Lung (tissue), 12 donors: ENCODE results near the gene GADD45A. TPM values are rescaled to one million over a fixed set of nuclear protein-coding genes. Genes with fewer than 3 reads are reported as not detected.

ENCODE experiments used
- ATAC-seq: fragments of 200-7000 bp; cut with Tn5 transposase; one replicate; pipeline ENCODE4 v1.9.1; 2020; ENCODE audit warnings: moderate number of reproducible peaks; ENCODE audit not compliant: insufficient read depth, low FRiP score
- DNase-seq, 3 donors: peaks; one replicate each; pipeline ENCODE4 v3.0.0-alpha.2; 2013 to 2017
- H3K27ac ChIP-seq, 2 donors: one replicate each; pipeline ENCODE4 v1.5.1; 2013; ENCODE audit warnings: mild to moderate bottlenecking in 2 of 2, moderate library complexity in 2 of 2, control low read depth in 1 of 2, inconsistent platforms in 1 of 2, low read depth in 1 of 2, low read length in 1 of 2
- H3K27me3 ChIP-seq, 3 donors: one replicate each; pipeline ENCODE4 v1.5.1; 2013; ENCODE audit warnings: low read length in 2 of 3; ENCODE audit not compliant: control insufficient read depth in 3 of 3, insufficient read depth in 3 of 3
- H3K36me3 ChIP-seq, 4 donors: one replicate each; pipeline ENCODE4 v1.5.1; 2013; ENCODE audit warnings: low read length in 4 of 4, mild to moderate bottlenecking in 1 of 4, moderate library complexity in 1 of 4; ENCODE audit not compliant: control insufficient read depth in 4 of 4, insufficient read depth in 4 of 4
- H3K4me1 ChIP-seq, 5 donors: one replicate each; pipeline ENCODE4 v1.5.1; 2013; ENCODE audit warnings: low read length in 5 of 5, mild to moderate bottlenecking in 2 of 5, moderate library complexity in 1 of 5; ENCODE audit not compliant: control insufficient read depth in 5 of 5, insufficient read depth in 5 of 5
- H3K4me3 ChIP-seq: one replicate; pipeline ENCODE4 v1.5.1; 2013; ENCODE audit warnings: mild to moderate bottlenecking, control low read depth, moderate library complexity
- H3K9ac ChIP-seq, 2 donors: one replicate each; pipeline ENCODE4 v1.5.1; 2013; ENCODE audit warnings: low read length in 2 of 2, control low read depth in 1 of 2; ENCODE audit not compliant: insufficient read depth in 1 of 2
- H3K9me3 ChIP-seq, 4 donors: one replicate each; pipeline ENCODE4 v1.5.1; 2013; ENCODE audit warnings: low read length in 3 of 4, mild to moderate bottlenecking in 1 of 4, moderate library complexity in 1 of 4; ENCODE audit not compliant: control insufficient read depth in 4 of 4, insufficient read depth in 3 of 4
- WGBS, 2 donors: extraction: QIAGEN DNeasy Blood & Tissue Kit; methylation state at CpG; one replicate each; pipeline ENCODE4 v1.1.7; 2013; 5-methylcytosine and 5-hydroxymethylcytosine counted together
- polyA plus RNA-seq, 2 donors: library from polyadenylated mRNA; stranded (reverse); fragments of 200-250 nt; gene quantifications; one replicate each; pipeline ENCODE4 v1.2.1, GENCODE V29; 2013
- total RNA-seq, 2 donors: library from RNA; depleted of rRNA in 1 of 2; stranded (reverse); fragments of >200 nt in 1 of 2; gene quantifications; one replicate each; pipeline ENCODE4 v1.2.1, GENCODE V29; 2014 to 2021
- TF ChIP-seq, protein P1 (sequence below): IDR thresholded peaks from 2 replicates; pipeline ENCODE4 v1.5.1; 2012; ENCODE audit warnings: mild to moderate bottlenecking; ENCODE audit errors: control extremely low read depth, extremely low read depth
- donor health status: control.
- donor health status: control.
- donor health status: Bipolar disorder and iron deficiency.
- donor health status: healthy.
- donor health status: DM: yes; HTN: yes; CAD: no.

The GADD45A gene
- total and polyA plus RNA-seq, 4 donors: 12.9 to 52.0 (median 35.2) TPM

GRCh38 chr1:67642629-67643028 is 42.4 kb upstream of the GADD45A start:
- H3K9ac ChIP-seq: no peak overlapping the region
- DNase-seq (peak; percentile 36 to 59 (median 50)), ATAC-seq (no peak)
- H3K36me3 ChIP-seq: no peaks in the 10 kb centered on the region
- peaks cover 5 to 39% (median 15%) of the 10 kb centered on the region in 5 donors for H3K4me1 ChIP-seq
- H3K27ac ChIP-seq: no peak overlapping the region
- H3K4me3 ChIP-seq: no peak overlapping the region
- TF ChIP-seq, protein P1, sequence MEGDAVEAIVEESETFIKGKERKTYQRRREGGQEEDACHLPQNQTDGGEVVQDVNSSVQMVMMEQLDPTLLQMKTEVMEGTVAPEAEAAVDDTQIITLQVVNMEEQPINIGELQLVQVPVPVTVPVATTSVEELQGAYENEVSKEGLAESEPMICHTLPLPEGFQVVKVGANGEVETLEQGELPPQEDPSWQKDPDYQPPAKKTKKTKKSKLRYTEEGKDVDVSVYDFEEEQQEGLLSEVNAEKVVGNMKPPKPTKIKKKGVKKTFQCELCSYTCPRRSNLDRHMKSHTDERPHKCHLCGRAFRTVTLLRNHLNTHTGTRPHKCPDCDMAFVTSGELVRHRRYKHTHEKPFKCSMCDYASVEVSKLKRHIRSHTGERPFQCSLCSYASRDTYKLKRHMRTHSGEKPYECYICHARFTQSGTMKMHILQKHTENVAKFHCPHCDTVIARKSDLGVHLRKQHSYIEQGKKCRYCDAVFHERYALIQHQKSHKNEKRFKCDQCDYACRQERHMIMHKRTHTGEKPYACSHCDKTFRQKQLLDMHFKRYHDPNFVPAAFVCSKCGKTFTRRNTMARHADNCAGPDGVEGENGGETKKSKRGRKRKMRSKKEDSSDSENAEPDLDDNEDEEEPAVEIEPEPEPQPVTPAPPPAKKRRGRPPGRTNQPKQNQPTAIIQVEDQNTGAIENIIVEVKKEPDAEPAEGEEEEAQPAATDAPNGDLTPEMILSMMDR: no peak
- H3K27me3 ChIP-seq: no peaks in the 10 kb centered on the region
- no peaks in the 10 kb centered on the region for H3K9me3 ChIP-seq
- 73 to 78% methylated on average over 9 of the region's 9 CpGs for WGBS, 2 donors

- Histone ChIP-seq H3K9ac (no peak overlapping the region), H3K4me1 (peaks cover 5 to 37% (median 16%) of the 10 kb centered on the region in 5 donors), H3K9me3 (no peaks in the 10 kb centered on the region), H3K27me3 (no peaks in the 10 kb centered on the region), H3K36me3 (no peaks in the 10 kb centered on the region), H3K4me3 (no peak overlapping the region), H3K27ac (no peak overlapping the region)
- DNase-seq (no peak), ATAC-seq (no peak)
- TF ChIP-seq, protein P1: no peak
- WGBS, 2 donors: 94 to 97% methylated on average over 3 of the region's 3 CpGs
These were observed 40.4 kb upstream of the GADD45A start for GRCh38 chr1:67644566-67644965.

GRCh38 chr1:67645495-67646144 is 39.4 kb upstream of the GADD45A start:
- Histone ChIP-seq H3K9me3 (no peaks in the 10 kb centered on the region), H3K9ac (no peak overlapping the region), H3K36me3 (no peaks in the 10 kb centered on the region), H3K4me1 (peaks cover 5 to 35% (median 16%) of the 10 kb centered on the region in 5 donors), H3K27ac (no peak overlapping the region), H3K4me3 (no peak overlapping the region), H3K27me3 (no peaks in the 10 kb centered on the region)
- 68 to 84% methylated on average over 3 of the region's 3 CpGs for WGBS, 2 donors
- TF ChIP-seq, protein P1: no peak
- peak in 2 of 3 donors; percentile 51 to 56 for DNase-seq
- ATAC-seq: no peak
